GM12872 (cell line): ENCODE results near the gene PDLIM5.

Experiments
- CTCF ChIP-seq: IDR thresholded peaks from 3 replicates; pipeline ENCODE4 v1.5.1; 2011; ENCODE audit warnings: low read depth, mild to moderate bottlenecking, low read length, moderate library complexity; ENCODE audit not compliant: insufficient read depth

The PDLIM5 gene

DNA sequence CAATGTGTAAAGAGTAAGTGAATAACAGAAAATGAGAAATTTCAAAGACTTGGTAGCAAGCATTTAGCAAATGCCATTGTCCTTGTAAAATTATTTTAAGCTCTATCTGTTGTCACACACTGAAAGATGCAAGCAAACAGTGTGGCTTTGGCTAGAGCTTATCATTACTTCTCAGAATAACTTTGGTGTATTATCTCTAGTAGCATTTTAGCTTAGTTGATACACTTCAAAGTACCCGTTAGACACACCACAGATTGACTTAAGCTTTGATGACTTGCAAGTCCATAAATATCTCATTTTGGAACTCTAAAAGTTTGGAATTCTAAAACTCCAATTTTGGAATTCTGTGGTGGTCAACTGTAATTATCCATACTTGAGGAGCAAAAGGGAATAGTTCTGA lies 98.6 kb downstream of the PDLIM5 start:
- no peak for TF ChIP-seq CTCF

DNA sequence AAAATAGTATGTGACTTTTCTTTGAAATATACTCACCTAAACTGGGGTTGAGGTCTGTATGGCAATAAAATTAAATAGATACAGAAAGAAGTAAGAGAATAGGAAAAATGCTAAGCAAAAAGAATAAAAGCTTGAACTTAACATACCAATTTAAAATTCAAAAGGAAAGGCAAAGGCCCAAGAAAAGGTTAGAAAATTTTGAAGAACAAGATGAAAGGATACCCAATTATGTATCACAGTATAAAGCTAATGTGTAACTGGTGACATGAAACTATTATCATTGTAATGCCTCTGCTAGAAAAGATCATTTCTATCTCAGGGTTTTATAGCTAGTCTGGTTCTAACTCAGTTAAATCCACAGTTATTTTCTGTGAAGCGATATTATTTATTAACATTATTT lies 99.1 kb downstream of the PDLIM5 start:
- TF ChIP-seq CTCF, result no peak

DNA sequence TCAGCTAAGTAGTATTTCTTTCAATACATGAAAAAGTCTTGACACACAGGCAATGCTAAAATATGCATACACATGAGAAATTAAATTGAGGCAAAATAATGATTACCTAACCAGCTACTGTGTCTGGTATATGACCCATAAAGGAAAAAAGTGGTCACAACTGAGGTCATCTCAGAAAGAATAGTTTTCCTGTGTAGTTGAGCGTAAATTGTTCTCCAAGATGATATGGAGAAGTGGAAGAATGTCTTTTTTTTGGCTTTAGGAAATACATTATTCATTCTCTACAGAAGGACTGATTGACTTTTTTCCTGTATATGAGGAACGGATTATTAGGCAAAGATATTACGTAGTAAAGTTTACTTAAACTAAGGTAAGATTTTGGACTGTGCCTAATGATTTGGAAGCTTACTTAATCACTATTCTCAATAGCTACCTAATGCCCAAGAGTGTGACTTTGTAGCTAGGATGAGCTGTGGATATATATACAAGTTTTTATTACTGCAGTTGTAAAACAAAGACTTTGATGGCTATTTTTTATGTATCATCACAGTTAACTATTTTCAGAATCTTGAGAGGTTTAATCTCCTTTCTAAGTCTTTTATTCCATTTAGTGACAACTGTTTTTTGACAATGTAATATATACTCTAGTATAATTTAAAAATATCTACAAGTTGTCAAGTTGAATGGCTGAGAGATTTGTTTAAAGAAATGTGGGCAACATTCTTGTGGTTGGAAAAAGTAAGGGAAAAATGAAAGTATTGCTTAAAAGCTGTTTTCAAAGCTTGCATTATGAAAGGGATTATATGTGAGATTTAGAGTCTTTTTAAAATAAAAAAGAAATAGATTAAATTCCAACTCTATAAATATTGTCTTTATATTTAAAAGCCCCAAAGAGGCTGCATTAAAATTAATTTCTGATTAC lies 100.2 kb downstream of the PDLIM5 start:
- TF ChIP-seq CTCF, result no peak

- TF ChIP-seq CTCF, result no peak
These were observed 106.7 kb downstream of the PDLIM5 start for GRCh38 chr4:94558392-94558904.

- TF ChIP-seq CTCF, result no peak
These were observed 107.6 kb downstream of the PDLIM5 start for GRCh38 chr4:94559351-94559806.

DNA sequence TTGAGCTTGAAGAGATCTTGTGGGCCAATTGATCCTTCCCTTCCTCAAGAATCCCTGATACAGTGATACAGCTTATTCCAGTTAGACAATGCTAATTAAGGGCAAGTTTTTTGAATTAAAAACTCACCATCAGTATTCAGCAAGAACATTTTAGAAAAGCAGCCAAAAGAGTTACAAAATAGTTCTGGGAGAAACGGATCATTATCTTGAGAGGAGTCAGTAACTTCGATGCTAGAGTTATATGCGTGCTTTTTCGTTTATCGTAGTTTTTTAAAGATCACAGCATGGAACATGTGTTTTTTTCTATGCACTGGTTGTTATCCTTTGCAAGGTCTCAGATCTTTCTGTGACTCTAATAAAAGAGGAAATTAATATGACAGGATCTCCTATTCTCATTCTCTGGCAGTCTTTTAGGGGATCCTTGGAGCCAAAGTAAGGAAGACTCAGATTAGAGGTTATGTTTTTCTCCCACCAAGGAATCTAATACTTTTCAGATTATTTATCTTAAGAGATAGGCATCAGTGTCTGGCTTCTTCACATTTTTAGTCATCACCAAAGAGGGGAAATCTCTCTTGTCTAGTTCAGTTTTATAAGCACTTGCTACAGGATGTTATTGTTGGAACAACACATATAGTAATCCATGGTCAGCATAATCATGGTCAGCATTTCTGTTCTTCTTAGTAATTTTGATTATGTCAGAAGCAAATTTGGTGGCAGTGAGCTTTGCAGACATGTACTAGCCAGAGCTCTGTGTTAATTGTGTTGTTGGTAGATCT lies 109.7 kb downstream of the PDLIM5 start:
- TF ChIP-seq CTCF, result no peak

GRCh38 chr4:94562285-94562684 lies 110.5 kb downstream of the PDLIM5 start:
- no peak for TF ChIP-seq CTCF
